Measurements from ENCODE around the gene PTP4A2. TPM values are rescaled to one million over a fixed set of nuclear protein-coding genes. Genes with fewer than 3 reads are reported as not detected.

The PTP4A2 gene
- total RNA-seq, 6 donors from 2014 or later = 71.6 to 279 (median 148) TPM

GRCh38 chr1:31981972-31982371, 43.8 kb upstream of the PTP4A2 start:
- no peaks in the 10 kb centered on the region for H3K9me3 ChIP-seq
- peaks cover 15 to 29% (median 20%) of the 10 kb centered on the region in 4 donors for H3K4me1 ChIP-seq
- H3K27me3 ChIP-seq = no peaks in the 10 kb centered on the region
- ATAC-seq (ENCODE audit: low FRiP score in 2 of 2) (no peak), DNase-seq (no peak)
- TF ChIP-seq POLR2AphosphoS5 (IDR thresholded peaks at IDR 0.05) (peak in 1 of 2 donors; percentile 13), EP300 (IDR thresholded peaks at IDR 0.05) (no peak)
- H3K4me3 ChIP-seq = no peak overlapping the region
- no peak overlapping the region for H3K27ac ChIP-seq
- WGBS, 2 donors = 23 to 32% methylated on average over 3 of the region's 3 CpGs
- H3K36me3 ChIP-seq = no peaks in the 10 kb centered on the region

- 54 to 74% methylated on average over 2 of the region's 2 CpGs for WGBS, 2 donors
- no peak for ATAC-seq (ENCODE audit: low FRiP score in 2 of 2)
- peaks cover 15 to 31% (median 20%) of the 10 kb centered on the region in 4 donors for H3K4me1 ChIP-seq
- H3K9me3 ChIP-seq = no peaks in the 10 kb centered on the region
- no peak overlapping the region for H3K27ac ChIP-seq
- H3K36me3 ChIP-seq = no peaks in the 10 kb centered on the region
- TF ChIP-seq POLR2AphosphoS5 (IDR thresholded peaks at IDR 0.05) = no peak
- TF ChIP-seq CTCF (IDR thresholded peaks at IDR 0.05) = no peak
- TF ChIP-seq EP300 (IDR thresholded peaks at IDR 0.05) = no peak
- no peak for TF ChIP-seq POLR2A (IDR thresholded peaks at IDR 0.05)
- DNase-seq = no peak
- H3K4me3 ChIP-seq = no peak overlapping the region
- H3K27me3 ChIP-seq = no peaks in the 10 kb centered on the region
These were observed 43.3 kb upstream of the PTP4A2 start for GRCh38 chr1:31981456-31981839.

GRCh38 chr1:31980835-31981455, 42.8 kb upstream of the PTP4A2 start:
- ATAC-seq (ENCODE audit: low FRiP score in 2 of 2) (no peak), DNase-seq (no peak)
- no peak for TF ChIP-seq EP300 (IDR thresholded peaks at IDR 0.05)
- TF ChIP-seq POLR2AphosphoS5 (IDR thresholded peaks at IDR 0.05) = no peak
- no peak for TF ChIP-seq CTCF (IDR thresholded peaks at IDR 0.05)
- no peak for TF ChIP-seq POLR2A (IDR thresholded peaks at IDR 0.05)
- Histone ChIP-seq H3K27me3 (no peaks in the 10 kb centered on the region), H3K4me1 (peaks cover 15 to 31% (median 20%) of the 10 kb centered on the region in 4 donors), H3K36me3 (no peaks in the 10 kb centered on the region), H3K9me3 (no peaks in the 10 kb centered on the region), H3K27ac (no peak overlapping the region), H3K4me3 (no peak overlapping the region)
- 76 to 82% methylated on average over 10 of the region's 10 CpGs for WGBS, 2 donors

GRCh38 chr1:31978843-31979400, 40.8 kb upstream of the PTP4A2 start:
- H3K36me3 ChIP-seq = no peaks in the 10 kb centered on the region
- H3K9me3 ChIP-seq = no peaks in the 10 kb centered on the region
- no peak for ATAC-seq (ENCODE audit: low FRiP score in 2 of 2)
- TF ChIP-seq POLR2A (IDR thresholded peaks at IDR 0.05) = no peak
- TF ChIP-seq EP300 (IDR thresholded peaks at IDR 0.05) = no peak
- no peak for TF ChIP-seq POLR2AphosphoS5 (IDR thresholded peaks at IDR 0.05)
- TF ChIP-seq CTCF (IDR thresholded peaks at IDR 0.05) = no peak
- no peaks in the 10 kb centered on the region for H3K27me3 ChIP-seq
- peaks cover 4 to 15% (median 9%) of the 10 kb centered on the region in 4 donors for H3K4me1 ChIP-seq
- no peak for DNase-seq
- WGBS, 2 donors = 88 to 89% methylated on average over 4 of the region's 4 CpGs
- no peak overlapping the region for H3K4me3 ChIP-seq
- no peak overlapping the region for H3K27ac ChIP-seq

- Histone ChIP-seq H3K4me1 (peaks cover 4 to 15% (median 9%) of the 10 kb centered on the region in 4 donors), H3K4me3 (no peak overlapping the region), H3K27ac (no peak overlapping the region), H3K27me3 (no peaks in the 10 kb centered on the region), H3K9me3 (no peaks in the 10 kb centered on the region), H3K36me3 (no peaks in the 10 kb centered on the region)
- ATAC-seq (ENCODE audit: low FRiP score in 2 of 2) (peak; percentile 62 to 70), DNase-seq (no peak)
- TF ChIP-seq EP300 (IDR thresholded peaks at IDR 0.05) (no peak), POLR2AphosphoS5 (IDR thresholded peaks at IDR 0.05) (no peak), CTCF (IDR thresholded peaks at IDR 0.05) (peak in 1 of 6 experiments; percentile 24), POLR2A (IDR thresholded peaks at IDR 0.05) (no peak)
- 52 to 59% methylated on average over 6 of the region's 6 CpGs for WGBS, 2 donors
These were observed 39.4 kb upstream of the PTP4A2 start for GRCh38 chr1:31977385-31978131.

Measured in upper lobe of left lung (tissue), 6 donors.